Transverse colon (tissue), 4 donors: Measurements from ENCODE around the gene PASK.

Experiments
- CTCF ChIP-seq, 5 experiments: fragments of 200-600 bp in 3 of 5; fragments of 450-650 bp in 2 of 5; sonication (generic) in 3 of 5; IDR thresholded peaks; 1 replicate in 2 of 5; 2 replicates in 3 of 5; pipeline ENCODE4 v1.5.1; 2016 to 2017; ENCODE audit warnings: antibody characterized with exemption in 5 of 5, inconsistent platforms in 3 of 5, mild to moderate bottlenecking in 2 of 5, moderate library complexity in 1 of 5
- POLR2A ChIP-seq: fragments of 450-650 bp; IDR thresholded peaks from one replicate; pipeline ENCODE4 v1.6.1; 2016; ENCODE audit warnings: antibody characterized with exemption, mild to moderate bottlenecking, moderate library complexity
- POLR2AphosphoS5 ChIP-seq, 3 donors: sonication (generic); formaldehyde crosslinking; IDR thresholded peaks; one replicate each; pipeline ENCODE4 v1.6.1; 2016; ENCODE audit warnings: antibody characterized with exemption in 3 of 3

GRCh38 chr2:241072151-241072550, 77.1 kb downstream of the PASK start:
- TF ChIP-seq CTCF (IDR thresholded peaks at IDR 0.05) (no peak), POLR2A (no peak), POLR2AphosphoS5 (IDR thresholded peaks at IDR 0.05) (no peak)
